Measurements from ENCODE around the gene OSBP2.

Gene OSBP2

DNA sequence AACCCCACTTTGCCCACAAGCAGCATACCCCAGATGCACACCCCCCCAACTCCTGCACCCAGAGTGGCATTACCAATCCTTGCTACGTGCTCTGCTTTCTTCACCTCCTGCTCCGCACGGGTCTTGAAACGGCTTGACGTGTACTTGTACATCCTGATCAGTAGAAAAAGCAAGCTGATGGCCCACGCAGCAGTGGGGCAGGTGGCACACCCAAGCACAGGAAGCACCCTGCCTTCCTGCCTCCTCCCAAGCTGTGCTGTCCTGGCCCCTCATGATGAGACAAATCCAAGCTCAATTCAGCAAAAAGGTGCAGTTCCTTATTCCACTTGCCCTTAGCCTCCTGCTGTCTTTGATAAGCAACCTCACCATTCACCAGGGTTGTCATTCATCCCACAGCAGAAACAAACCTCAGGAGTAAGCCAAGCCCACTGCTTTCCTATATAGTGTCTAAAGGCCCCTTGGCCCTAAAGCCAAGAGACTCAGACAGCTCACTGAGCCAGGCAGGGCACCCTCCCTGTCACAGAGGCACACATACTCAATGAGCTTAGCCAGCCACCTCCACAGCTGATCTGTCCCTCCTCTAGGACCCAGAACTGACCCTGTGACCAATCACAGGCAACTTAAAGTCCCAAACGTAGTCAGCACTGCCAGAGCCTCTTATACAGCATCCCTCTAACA, 246.2 kb downstream of the OSBP2 start:
- DNase-seq (ENCODE audit: low spot score), result no peak

DNA sequence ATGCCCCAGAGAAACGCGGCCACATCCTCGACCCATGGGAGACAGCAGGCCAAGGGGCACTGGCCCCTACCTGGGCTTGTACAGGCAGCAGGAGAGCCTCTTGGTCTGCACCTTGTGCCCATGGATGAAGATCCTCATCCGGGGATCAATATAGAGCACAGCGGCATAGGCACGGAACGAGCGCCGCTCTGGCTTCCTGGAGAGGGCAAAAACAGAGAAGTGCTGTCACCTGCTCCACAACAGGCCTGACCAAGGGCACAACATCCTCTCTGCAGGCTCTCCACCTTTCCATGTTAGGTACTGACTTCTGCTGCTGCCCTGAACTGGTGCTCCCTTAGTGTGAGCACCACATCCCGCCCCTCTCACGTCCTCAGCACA, 246.7 kb downstream of the OSBP2 start:
- DNase-seq (ENCODE audit: low spot score), result no peak

DNA sequence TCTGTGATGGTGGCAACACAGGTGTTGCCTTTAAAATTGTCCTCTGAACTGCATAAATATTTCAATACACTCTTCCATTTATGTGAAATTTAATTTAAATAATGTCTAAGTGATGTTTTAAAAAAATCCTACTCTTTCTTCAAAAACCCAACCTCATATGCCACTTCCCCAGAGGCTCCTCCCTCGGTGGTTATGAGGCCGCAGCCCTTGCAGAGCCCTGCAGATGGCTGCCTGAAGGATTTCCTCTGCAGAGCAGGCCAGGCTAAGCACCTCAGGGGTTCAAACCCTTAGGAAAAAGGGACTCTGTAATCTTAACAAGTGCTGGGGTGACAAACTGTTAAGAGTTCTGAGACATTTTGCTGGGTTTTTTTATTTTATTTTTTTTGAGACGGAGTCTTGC, 248.7 kb downstream of the OSBP2 start:
- no peak for DNase-seq (ENCODE audit: low spot score)

DNA sequence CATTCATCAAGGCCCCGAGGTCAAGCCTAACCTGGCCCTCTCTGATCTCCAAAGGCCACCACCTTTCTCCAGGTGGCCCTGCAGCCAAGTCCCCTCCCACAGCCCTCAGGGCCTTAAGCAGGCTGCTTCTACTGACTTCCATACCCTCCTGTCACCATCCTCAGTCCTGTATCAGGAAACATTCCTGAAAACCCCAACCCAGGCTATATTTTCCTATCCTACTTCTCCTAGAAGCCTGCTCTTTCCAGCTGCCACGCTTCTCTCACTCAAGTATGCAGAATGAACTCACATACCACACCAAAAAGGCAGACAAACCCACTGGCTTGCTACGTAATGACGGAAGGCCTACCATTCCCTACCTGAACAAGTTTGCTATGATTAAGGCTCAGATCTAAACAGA, 250.3 kb downstream of the OSBP2 start:
- DNase-seq (ENCODE audit: low spot score), result no peak

DNA sequence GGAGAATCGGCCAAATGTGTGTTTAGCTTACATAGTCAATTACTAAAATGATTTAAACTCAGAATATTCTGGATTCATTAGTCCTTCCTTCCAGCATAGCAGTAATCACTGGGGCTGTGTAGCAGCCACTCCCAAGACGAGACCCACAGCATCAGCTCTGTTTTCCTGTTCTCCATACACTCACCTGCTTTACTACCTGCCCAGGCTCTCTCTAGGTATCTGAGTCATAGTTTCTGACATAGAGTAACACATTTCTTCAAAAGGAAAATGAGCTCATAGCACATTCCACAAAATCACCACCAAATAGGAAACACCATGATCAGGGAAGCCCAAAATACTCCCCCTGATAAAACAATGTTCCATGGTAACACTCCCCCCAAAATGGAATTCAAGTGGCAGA, 251.0 kb downstream of the OSBP2 start:
- no peak for DNase-seq (ENCODE audit: low spot score)

DNA sequence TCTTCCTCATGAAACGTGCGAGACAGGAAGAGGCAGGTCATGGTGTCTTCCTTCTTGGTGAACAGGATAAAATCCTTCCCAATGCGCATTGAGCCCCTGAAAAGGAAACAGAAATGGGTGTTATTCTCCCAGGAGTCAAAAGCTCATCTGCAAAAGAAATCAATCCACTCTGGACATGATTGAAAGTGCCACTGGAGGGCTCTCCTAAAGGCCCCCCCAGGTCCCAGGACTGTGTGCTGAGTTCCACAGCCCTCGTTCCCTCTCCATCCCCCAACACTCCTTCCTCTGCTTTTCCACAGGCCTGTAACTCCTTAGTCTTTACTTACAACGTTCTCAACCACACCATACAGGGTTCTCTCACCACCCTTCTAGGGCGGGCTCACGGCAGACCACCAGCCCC, 251.7 kb downstream of the OSBP2 start:
- no peak for DNase-seq (ENCODE audit: low spot score)

DNA sequence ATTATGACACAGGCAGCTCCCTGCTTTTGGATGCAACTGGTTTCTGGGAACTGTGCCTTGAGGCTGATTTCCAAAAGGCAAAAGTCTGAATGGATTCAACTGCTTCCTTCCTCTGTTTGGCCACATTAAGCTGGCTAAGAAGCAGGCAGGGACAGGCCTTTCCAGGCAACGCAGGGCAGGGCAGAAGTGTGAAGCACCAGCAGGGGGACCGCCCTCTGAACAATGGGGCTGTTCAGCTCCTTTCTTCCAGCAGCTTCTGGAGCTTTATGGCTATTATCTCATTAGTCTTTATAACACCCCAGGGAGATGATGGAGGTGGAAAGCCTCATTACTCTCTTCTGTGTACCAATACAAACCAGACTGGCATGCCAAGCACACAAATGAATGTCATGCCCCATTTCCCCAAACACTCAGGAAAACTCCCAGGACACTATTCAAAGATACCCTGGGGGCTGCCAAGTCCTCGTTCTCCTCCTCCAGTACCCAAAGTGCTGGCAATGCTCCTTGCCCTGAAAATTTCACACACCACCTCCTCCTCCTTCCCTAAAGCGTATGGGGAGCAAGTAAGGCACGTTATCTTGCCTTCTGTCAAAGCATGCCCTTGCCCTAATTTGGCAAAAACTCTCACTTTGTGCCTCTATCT, 252.6 kb downstream of the OSBP2 start:
- peak; percentile 63 for DNase-seq (ENCODE audit: low spot score)

DNA sequence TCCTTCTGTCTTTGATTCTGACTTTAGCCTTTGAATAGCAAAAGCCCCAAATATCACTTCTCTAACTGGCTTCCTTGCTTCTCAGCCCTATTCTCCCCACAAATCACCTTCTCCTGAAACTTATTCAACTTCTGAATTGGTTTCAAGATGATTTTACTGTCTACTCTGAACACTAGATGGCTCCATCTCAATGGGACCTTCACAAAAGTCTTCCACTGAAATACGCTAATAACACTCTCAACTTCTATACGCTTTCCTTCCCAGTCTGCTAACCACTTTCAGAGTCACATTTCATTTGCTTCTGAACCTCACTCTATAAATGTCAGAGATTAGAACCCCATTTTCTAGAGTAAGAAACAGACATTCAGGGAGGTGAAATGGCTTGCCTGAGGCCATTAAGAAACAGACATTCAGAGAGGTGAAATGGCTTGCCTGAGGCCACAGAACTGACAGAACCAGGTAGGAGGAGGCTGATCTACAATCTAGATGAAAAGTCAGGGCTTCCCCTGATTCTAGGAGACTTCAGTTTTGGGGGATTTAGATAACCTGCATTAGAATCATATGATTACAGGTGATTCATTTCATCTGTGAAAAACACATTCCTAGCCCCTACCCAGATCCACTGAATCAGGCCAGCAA, 253.3 kb downstream of the OSBP2 start:
- peak; percentile 59 for DNase-seq (ENCODE audit: low spot score)

DNA sequence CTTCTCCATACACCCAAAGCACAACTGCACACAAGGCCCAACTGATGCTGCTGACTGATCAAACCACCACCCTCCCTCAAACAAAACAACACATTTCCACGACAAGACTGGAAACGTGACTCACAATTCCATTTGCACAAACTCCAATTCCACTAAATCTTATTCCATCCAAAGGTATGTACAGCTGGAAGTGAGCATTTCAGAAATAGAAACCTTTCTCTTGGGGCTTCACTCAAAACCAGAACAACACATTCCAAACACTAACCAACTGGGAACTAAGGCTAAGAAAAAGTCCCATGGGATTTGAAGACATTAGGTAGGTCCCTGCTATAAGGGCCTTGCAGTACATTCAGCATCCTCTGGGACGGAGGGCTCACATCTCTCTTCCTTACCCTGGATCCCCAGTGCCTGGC, 254.3 kb downstream of the OSBP2 start:
- DNase-seq (ENCODE audit: low spot score), result no peak

DNA sequence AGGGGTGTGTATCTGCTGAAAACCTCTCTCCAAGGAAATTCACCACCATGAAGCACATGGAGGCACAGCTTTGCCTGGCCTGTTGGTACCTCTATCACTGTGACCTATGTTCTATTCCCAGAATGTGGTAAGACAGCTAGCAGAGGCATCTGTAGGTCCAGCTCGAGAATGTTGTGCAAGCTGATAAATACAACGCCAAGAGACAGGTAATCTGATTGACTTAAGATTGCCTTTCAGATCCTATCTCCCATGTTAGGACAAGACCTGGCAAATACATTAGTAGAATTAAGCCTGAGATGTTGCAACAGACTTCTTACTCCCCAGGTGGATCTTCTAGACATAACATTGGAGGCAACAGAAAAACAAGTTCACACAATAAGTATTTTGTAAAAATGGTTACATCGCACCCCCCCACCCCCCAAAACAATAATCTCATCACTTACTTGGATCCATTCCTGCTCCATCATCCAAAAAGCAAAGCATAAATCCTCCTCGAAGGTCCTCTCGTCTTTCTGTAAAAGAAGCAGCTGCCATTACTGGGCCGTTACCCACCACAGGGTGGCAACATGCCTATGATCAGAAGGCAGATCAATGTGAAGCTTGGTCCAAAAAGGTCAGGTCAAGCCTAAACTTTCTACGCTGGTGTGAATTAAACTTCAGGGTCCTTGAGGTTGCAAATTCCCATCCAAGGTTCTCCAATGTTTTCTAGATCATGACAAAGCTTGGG, 255.4 kb downstream of the OSBP2 start:
- no peak for DNase-seq (ENCODE audit: low spot score)

DNA sequence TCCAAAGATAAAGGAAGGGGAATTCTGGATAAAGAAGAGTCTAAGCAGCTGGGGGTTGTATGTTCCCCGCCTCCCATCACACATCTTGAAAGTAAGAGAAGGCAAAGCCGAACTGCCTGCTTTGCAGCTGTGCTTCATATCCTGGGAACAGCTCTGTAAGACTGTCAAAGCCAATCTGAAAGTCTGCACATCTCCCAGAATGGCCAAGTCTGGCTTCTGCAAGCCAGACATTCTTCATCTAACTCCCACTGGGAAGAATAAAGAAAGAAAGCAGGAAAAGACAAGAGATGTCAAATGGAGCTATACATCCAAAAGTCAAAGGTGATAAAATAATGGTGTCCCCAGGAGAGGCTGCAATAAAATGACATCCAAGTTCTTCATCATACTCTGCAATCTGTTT, 258.5 kb downstream of the OSBP2 start:
- no peak for DNase-seq (ENCODE audit: low spot score)

DNA sequence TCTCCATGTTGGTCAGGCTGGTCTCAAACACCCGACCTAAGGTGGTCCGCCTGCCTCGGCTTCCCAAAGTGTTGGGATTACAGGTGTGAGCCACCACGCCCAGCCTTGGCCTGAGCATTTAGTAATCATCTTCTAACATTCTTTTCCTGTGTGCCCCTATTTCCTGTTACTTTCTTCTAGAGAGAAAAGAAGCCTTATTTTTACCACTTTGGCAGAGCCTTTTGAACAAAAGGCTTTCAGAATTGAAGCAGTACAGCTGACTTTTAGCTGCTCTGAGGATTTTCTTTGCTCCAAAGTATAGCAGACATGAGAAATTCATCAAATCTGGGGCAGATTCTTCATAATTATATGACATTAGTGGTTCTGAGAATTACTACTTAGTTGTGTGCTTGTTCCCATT, 260.5 kb downstream of the OSBP2 start:
- DNase-seq (ENCODE audit: low spot score), result no peak
